ENCODE measurements around the gene COL18A1. TPM values are rescaled to one million over a fixed set of nuclear protein-coding genes. Genes with fewer than 3 reads are reported as not detected.

Gene COL18A1
- total RNA-seq, 1 experiment from 2014 or later, result 0.11 TPM

DNA sequence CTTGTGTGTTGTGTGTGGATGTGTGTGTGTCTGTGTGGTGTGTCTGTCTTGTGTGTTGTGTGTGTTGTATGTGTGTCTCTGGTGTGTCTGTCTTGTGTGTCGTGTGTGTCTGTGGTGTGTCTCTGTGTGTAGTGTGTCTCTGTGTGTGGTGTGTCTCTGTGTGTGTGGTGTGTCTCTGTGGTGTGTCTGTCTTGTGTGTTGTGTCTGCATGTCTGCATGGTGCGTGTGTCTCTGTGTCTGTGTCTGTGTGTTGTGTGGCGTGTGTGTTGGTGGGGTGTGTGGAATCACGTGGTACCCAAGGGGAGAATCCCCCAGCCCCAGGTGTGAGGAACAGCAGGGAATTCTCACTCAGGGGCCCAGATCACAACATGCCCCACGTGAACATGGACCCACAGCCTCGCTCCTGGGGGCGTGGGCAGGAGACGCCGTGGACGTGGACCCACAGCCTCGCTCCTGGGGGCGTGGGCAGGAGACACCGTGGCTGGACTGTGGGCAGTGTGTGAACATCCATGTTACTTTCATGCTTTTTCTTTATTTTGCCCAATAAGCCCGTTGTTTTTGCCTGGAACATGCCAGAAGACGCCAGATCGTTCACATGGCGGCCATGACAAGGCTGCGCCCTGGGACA, 69.5 kb downstream of the COL18A1 start:
- no peak overlapping the region for H3K9ac ChIP-seq (ENCODE audit: low read length)
- DNase-seq, result no peak
- no peak overlapping the region for H2AFZ ChIP-seq (ENCODE audit: low read length)
- no peak overlapping the region for H3K27ac ChIP-seq (ENCODE audit: low read length)
- H3K4me2 ChIP-seq (ENCODE audit: low read depth, low read length, poor library complexity, severe bottlenecking), result no peak overlapping the region
- no peaks in the 10 kb centered on the region for H3K36me3 ChIP-seq (ENCODE audit: insufficient read depth, low read length)
- no peaks in the 10 kb centered on the region for H3K9me2 ChIP-seq (replicated peaks; ENCODE audit: insufficient read depth, low read length)
- H3K79me2 ChIP-seq (ENCODE audit: low read length), result no peaks in the 10 kb centered on the region
- H3K9me3 ChIP-seq (ENCODE audit: low read length), result no peaks in the 10 kb centered on the region
- no peaks in the 10 kb centered on the region for H4K20me1 ChIP-seq (ENCODE audit: insufficient read depth, low read depth, low read length)
- no peaks in the 10 kb centered on the region for H3K27me3 ChIP-seq (ENCODE audit: low read length)
- H3K4me3 ChIP-seq (ENCODE audit: low read length), result no peak overlapping the region
- no peaks in the 10 kb centered on the region for H3K4me1 ChIP-seq (ENCODE audit: low read length)

- Histone ChIP-seq H2AFZ (ENCODE audit: low read length) (no peak overlapping the region), H3K4me3 (ENCODE audit: low read length) (no peak overlapping the region), H3K27me3 (ENCODE audit: low read length) (no peaks in the 10 kb centered on the region), H3K9ac (ENCODE audit: low read length) (no peak overlapping the region), H3K4me1 (ENCODE audit: low read length) (no peaks in the 10 kb centered on the region), H3K4me2 (ENCODE audit: low read depth, low read length, poor library complexity, severe bottlenecking) (no peak overlapping the region), H3K36me3 (ENCODE audit: insufficient read depth, low read length) (no peaks in the 10 kb centered on the region), H3K79me2 (ENCODE audit: low read length) (no peaks in the 10 kb centered on the region), H3K27ac (ENCODE audit: low read length) (no peak overlapping the region), H4K20me1 (ENCODE audit: insufficient read depth, low read depth, low read length) (no peaks in the 10 kb centered on the region), H3K9me2 (replicated peaks; ENCODE audit: insufficient read depth, low read length) (no peaks in the 10 kb centered on the region), H3K9me3 (ENCODE audit: low read length) (no peaks in the 10 kb centered on the region)
- no peak for DNase-seq
Measured at GRCh38 chr21:45475004-45475685, 70.2 kb downstream of the COL18A1 start.

- Histone ChIP-seq H3K27ac (ENCODE audit: low read length) (no peak overlapping the region), H3K9ac (ENCODE audit: low read length) (no peak overlapping the region), H3K4me1 (ENCODE audit: low read length) (no peaks in the 10 kb centered on the region)
Measured at GRCh38 chr21:45475797-45476570, 71.0 kb downstream of the COL18A1 start.

GRCh38 chr21:45476582-45476981, 71.6 kb downstream of the COL18A1 start:
- no peak for DNase-seq
- Histone ChIP-seq H3K27ac (ENCODE audit: low read length) (no peak overlapping the region), H2AFZ (ENCODE audit: low read length) (no peak overlapping the region), H3K9me2 (replicated peaks; ENCODE audit: insufficient read depth, low read length) (no peaks in the 10 kb centered on the region), H3K79me2 (ENCODE audit: low read length) (no peaks in the 10 kb centered on the region), H3K4me1 (ENCODE audit: low read length) (no peaks in the 10 kb centered on the region), H3K9ac (ENCODE audit: low read length) (no peak overlapping the region), H3K27me3 (ENCODE audit: low read length) (no peaks in the 10 kb centered on the region), H3K9me3 (ENCODE audit: low read length) (no peaks in the 10 kb centered on the region), H3K36me3 (ENCODE audit: insufficient read depth, low read length) (no peaks in the 10 kb centered on the region), H3K4me2 (ENCODE audit: low read depth, low read length, poor library complexity, severe bottlenecking) (no peak overlapping the region), H3K4me3 (ENCODE audit: low read length) (no peak overlapping the region), H4K20me1 (ENCODE audit: insufficient read depth, low read depth, low read length) (no peaks in the 10 kb centered on the region)

More at GRCh38 chr21:45475797-45476570, 71.0 kb downstream of the COL18A1 start:
- Histone ChIP-seq H3K9me2 (replicated peaks; ENCODE audit: insufficient read depth, low read length) (no peaks in the 10 kb centered on the region), H3K9me3 (ENCODE audit: low read length) (no peaks in the 10 kb centered on the region), H3K4me2 (ENCODE audit: low read depth, low read length, poor library complexity, severe bottlenecking) (no peak overlapping the region), H3K27me3 (ENCODE audit: low read length) (no peaks in the 10 kb centered on the region), H3K36me3 (ENCODE audit: insufficient read depth, low read length) (no peaks in the 10 kb centered on the region), H4K20me1 (ENCODE audit: insufficient read depth, low read depth, low read length) (no peaks in the 10 kb centered on the region), H3K4me3 (ENCODE audit: low read length) (no peak overlapping the region), H3K79me2 (ENCODE audit: low read length) (no peaks in the 10 kb centered on the region), H2AFZ (ENCODE audit: low read length) (no peak overlapping the region)
- no peak for DNase-seq

DNA sequence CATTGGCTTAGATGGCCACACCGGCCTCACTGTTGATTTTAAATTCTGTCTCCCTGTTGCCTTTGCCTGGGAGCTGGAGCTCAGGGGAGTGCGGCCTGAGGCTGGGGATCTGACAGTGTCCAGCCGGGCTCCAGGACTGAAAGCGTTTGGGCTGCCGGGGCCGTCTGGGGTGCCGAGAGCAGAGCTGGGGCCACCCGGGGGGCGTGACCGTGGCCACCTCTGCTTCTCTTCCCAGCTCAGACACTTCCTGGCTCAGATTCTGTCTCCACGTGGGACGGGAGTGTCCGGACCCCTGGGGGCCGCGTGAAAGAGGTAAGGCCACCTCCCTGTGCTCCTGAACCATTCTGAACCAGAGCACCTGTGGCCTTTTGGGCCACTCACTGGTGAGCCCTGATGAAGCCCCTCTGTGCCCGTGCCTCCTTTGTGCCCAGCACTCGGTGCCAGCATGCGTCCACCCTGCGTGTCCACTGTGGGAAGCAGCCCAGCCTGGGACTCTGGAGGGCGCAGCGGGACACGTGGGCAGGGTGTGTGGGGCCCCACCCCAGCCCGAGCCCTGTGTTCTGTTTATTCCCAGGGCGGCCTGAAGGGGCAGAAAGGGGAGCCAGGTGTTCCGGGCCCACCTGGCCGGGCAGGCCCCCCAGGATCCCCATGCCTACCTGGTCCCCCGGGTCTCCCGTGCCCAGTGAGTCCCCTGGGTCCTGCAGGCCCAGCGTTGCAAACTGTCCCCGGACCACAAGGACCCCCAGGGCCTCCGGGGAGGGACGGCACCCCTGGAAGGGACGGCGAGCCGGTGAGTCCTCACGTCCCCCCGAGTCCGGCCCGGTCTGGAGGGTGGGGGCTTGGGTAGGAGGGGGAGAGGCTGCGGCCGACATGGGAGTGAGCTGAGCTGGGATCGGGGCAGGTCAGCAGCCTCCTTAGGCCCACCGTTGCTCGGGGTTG, 72.5 kb downstream of the COL18A1 start:
- Histone ChIP-seq H3K9ac (ENCODE audit: low read length) (no peak overlapping the region), H3K4me3 (ENCODE audit: low read length) (no peak overlapping the region), H3K9me2 (replicated peaks; ENCODE audit: insufficient read depth, low read length) (no peaks in the 10 kb centered on the region), H3K9me3 (ENCODE audit: low read length) (no peaks in the 10 kb centered on the region), H3K36me3 (ENCODE audit: insufficient read depth, low read length) (no peaks in the 10 kb centered on the region), H3K27ac (ENCODE audit: low read length) (no peak overlapping the region), H2AFZ (ENCODE audit: low read length) (no peak overlapping the region), H3K27me3 (ENCODE audit: low read length) (no peaks in the 10 kb centered on the region), H3K79me2 (ENCODE audit: low read length) (no peaks in the 10 kb centered on the region), H3K4me2 (ENCODE audit: low read depth, low read length, poor library complexity, severe bottlenecking) (no peak overlapping the region), H3K4me1 (ENCODE audit: low read length) (no peaks in the 10 kb centered on the region), H4K20me1 (ENCODE audit: insufficient read depth, low read depth, low read length) (no peaks in the 10 kb centered on the region)
- no peak for DNase-seq

- H2AFZ ChIP-seq (ENCODE audit: low read length), result no peak overlapping the region; the same call in 1 of the 2 replicates
- H3K9ac ChIP-seq (ENCODE audit: low read length), result no peak overlapping the region
- H3K36me3 ChIP-seq (ENCODE audit: insufficient read depth, low read length), result no peaks in the 10 kb centered on the region
- H3K9me2 ChIP-seq (replicated peaks; ENCODE audit: insufficient read depth, low read length), result no peaks in the 10 kb centered on the region
- no peak overlapping the region for H3K4me3 ChIP-seq (ENCODE audit: low read length)
- H3K4me2 ChIP-seq (ENCODE audit: low read depth, low read length, poor library complexity, severe bottlenecking), result no peak overlapping the region
- no peaks in the 10 kb centered on the region for H3K9me3 ChIP-seq (ENCODE audit: low read length)
- H3K4me1 ChIP-seq (ENCODE audit: low read length), result no peaks in the 10 kb centered on the region
- peak; percentile 79 for DNase-seq
- H3K27ac ChIP-seq (ENCODE audit: low read length), result no peak overlapping the region
- H3K79me2 ChIP-seq (ENCODE audit: low read length), result no peaks in the 10 kb centered on the region
- no peaks in the 10 kb centered on the region for H3K27me3 ChIP-seq (ENCODE audit: low read length)
- H4K20me1 ChIP-seq (ENCODE audit: insufficient read depth, low read depth, low read length), result no peaks in the 10 kb centered on the region
Measured at GRCh38 chr21:45478115-45478801, 73.3 kb downstream of the COL18A1 start.

- H3K27ac ChIP-seq (ENCODE audit: low read length), result no peak overlapping the region
- no peaks in the 10 kb centered on the region for H3K9me2 ChIP-seq (replicated peaks; ENCODE audit: insufficient read depth, low read length)
- no peaks in the 10 kb centered on the region for H3K36me3 ChIP-seq (ENCODE audit: insufficient read depth, low read length)
- no peak overlapping the region for H3K4me3 ChIP-seq (ENCODE audit: low read length)
- DNase-seq, result no peak
- no peak overlapping the region for H3K4me2 ChIP-seq (ENCODE audit: low read depth, low read length, poor library complexity, severe bottlenecking)
- H3K9ac ChIP-seq (ENCODE audit: low read length), result no peak overlapping the region
- no peaks in the 10 kb centered on the region for H3K4me1 ChIP-seq (ENCODE audit: low read length)
- H2AFZ ChIP-seq (ENCODE audit: low read length), result no peak overlapping the region
- H3K9me3 ChIP-seq (ENCODE audit: low read length), result no peaks in the 10 kb centered on the region
- H3K27me3 ChIP-seq (ENCODE audit: low read length), result no peaks in the 10 kb centered on the region
- H4K20me1 ChIP-seq (ENCODE audit: insufficient read depth, low read depth, low read length), result no peaks in the 10 kb centered on the region
- no peaks in the 10 kb centered on the region for H3K79me2 ChIP-seq (ENCODE audit: low read length)
Measured at GRCh38 chr21:45478816-45479669, 74.1 kb downstream of the COL18A1 start.
